Uterus (tissue), 4 donors: ENCODE measurements around the gene ST8SIA6. TPM values are rescaled to one million over a fixed set of nuclear protein-coding genes. Genes with fewer than 3 reads are reported as not detected.

Experiments
- DNase-seq, 2 donors: peaks; one replicate each; pipeline ENCODE4 v3.0.0-alpha.2; 2019 to 2020
- H3K27ac ChIP-seq, 2 donors: fragments of 200-600 bp; sonication (generic); 1 replicate in 1 of 2; 2 replicates in 1 of 2; pipeline ENCODE4 v1.5.1; 2016 to 2018
- H3K27me3 ChIP-seq, 2 donors: fragments of 200-600 bp; sonication (generic); one replicate each; pipeline ENCODE4 v1.5.1; 2018 to 2019; ENCODE audit warnings: control low read depth in 1 of 2
- H3K36me3 ChIP-seq, 2 donors: fragments of 200-600 bp; sonication (generic); one replicate each; pipeline ENCODE4 v1.5.1; 2019; ENCODE audit warnings: control low read depth in 1 of 2
- H3K4me1 ChIP-seq, 2 donors: fragments of 200-600 bp; sonication (generic); one replicate each; pipeline ENCODE4 v1.5.1; 2018 to 2019; ENCODE audit warnings: control low read depth in 1 of 2
- H3K4me3 ChIP-seq, 2 donors: fragments of 200-600 bp; sonication (generic); 1 replicate in 1 of 2; 2 replicates in 1 of 2; pipeline ENCODE4 v1.5.1; 2018 to 2019; ENCODE audit warnings: mild to moderate bottlenecking in 1 of 2
- H3K9me3 ChIP-seq, 2 donors: fragments of 200-600 bp; sonication (generic); one replicate each; pipeline ENCODE4 v1.5.1; 2019; ENCODE audit warnings: control low read depth in 1 of 2
- CTCF ChIP-seq, 4 experiments: fragments of 200-600 bp in 2 of 4; fragments of 450-650 bp in 2 of 4; sonication (generic) in 2 of 4; IDR thresholded peaks; one replicate each; pipeline ENCODE4 v1.5.1; 2016 to 2019; ENCODE audit warnings: antibody characterized with exemption in 4 of 4, mild to moderate bottlenecking in 2 of 4, moderate library complexity in 1 of 4
- POLR2A ChIP-seq, 2 donors: fragments of 450-650 bp; IDR thresholded peaks; one replicate each; pipeline ENCODE4 v1.6.1; 2016; ENCODE audit warnings: antibody characterized with exemption in 2 of 2, mild to moderate bottlenecking in 1 of 2, moderate library complexity in 1 of 2
- intact Hi-C: fragments of 100-400 bp; cut with DNase I; formaldehyde crosslinking; loops from one replicate; pipeline ENCODE4 v1.15.1; 2023; ENCODE audit warnings: low total_unique reads
- total RNA-seq, 4 donors: library from RNA; depleted of rRNA in 3 of 4; stranded (reverse); fragments of >200 nt in 3 of 4; gene quantifications; one replicate each; pipeline versions ENCODE4 v1.1.0 to v1.2.4, GENCODE V29; 2014 to 2023
- donor health status: DM: yes; HTN: yes; CAD: no.

Gene ST8SIA6
- total RNA-seq, 4 donors from 2014 or later: 0.77 to 1.9 (median 1.1) TPM; not detected in 1

DNA sequence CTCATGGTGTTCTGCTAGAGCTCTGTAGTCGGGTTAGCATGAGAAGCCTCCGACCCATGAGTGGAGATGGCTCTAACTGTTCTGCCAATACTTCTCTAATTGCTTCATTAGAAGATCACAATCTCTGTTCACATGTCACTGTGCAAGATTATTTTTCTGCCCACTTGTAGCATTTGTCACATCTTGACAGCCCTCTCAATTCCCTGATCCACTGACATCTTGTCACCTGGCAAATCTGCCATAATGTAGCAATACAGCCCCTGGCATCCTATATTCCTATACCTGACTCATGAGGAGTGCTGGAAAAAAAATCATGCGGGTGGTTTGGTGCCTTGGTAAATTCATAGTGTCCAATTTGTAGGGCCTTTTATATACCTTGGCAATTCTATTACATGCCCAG is 58.4 kb downstream of the ST8SIA6 start:
- Histone ChIP-seq H3K36me3 (no peaks in the 10 kb centered on the region), H3K27ac (no peak overlapping the region), H3K9me3 (no peaks in the 10 kb centered on the region), H3K27me3 (no peaks in the 10 kb centered on the region), H3K4me3 (no peak overlapping the region), H3K4me1 (no peaks in the 10 kb centered on the region)
- no peak for TF ChIP-seq POLR2A (IDR thresholded peaks at IDR 0.05)
- TF ChIP-seq CTCF (IDR thresholded peaks at IDR 0.05): no peak
- DNase-seq: no peak
- intact Hi-C loops: no loop called here

GRCh38 chr10:17394854-17395253 is 59.5 kb downstream of the ST8SIA6 start:
- Histone ChIP-seq H3K27me3 (no peaks in the 10 kb centered on the region), H3K36me3 (no peaks in the 10 kb centered on the region), H3K4me3 (no peak overlapping the region), H3K4me1 (no peaks in the 10 kb centered on the region), H3K9me3 (no peaks in the 10 kb centered on the region), H3K27ac (no peak overlapping the region)
- DNase-seq: no peak
- intact Hi-C loops: no loop called here
- no peak for TF ChIP-seq POLR2A (IDR thresholded peaks at IDR 0.05)

- H3K27me3 ChIP-seq: no peaks in the 10 kb centered on the region
- H3K27ac ChIP-seq: no peak overlapping the region
- no peak for DNase-seq
- H3K4me3 ChIP-seq: no peak overlapping the region
- intact Hi-C loops: no loop called here
- H3K36me3 ChIP-seq: no peaks in the 10 kb centered on the region
- H3K4me1 ChIP-seq: no peaks in the 10 kb centered on the region
- TF ChIP-seq POLR2A (IDR thresholded peaks at IDR 0.05) (no peak), CTCF (IDR thresholded peaks at IDR 0.05) (no peak)
- H3K9me3 ChIP-seq: no peaks in the 10 kb centered on the region
Observed at GRCh38 chr10:17387861-17388503, 66.4 kb downstream of the ST8SIA6 start.

DNA sequence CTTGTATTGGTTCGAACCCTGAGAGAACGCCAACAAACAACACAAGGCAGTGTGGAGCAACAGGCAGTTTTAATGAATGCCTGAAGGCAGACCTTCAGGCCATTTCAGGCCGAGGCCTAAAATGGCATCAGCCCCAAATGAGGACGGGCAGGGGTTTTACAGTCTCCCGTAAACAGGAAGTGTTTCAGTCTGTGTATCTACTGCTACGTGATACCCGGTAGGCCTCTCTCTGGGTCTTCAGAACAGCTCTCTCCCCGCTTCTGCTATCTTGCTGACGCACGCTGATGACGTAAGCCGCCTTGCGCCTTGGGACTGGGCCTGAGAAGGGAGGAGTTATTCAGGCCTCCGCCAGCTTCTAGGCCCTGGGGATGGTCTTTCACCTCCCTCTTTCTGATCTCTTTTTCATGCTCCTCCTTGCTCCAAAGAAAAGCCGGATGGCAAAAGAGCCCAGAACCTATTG is 67.7 kb downstream of the ST8SIA6 start:
- intact Hi-C loops: no loop called here

GRCh38 chr10:17386021-17386420 is 68.4 kb downstream of the ST8SIA6 start:
- Histone ChIP-seq H3K27me3 (no peaks in the 10 kb centered on the region), H3K4me3 (no peak overlapping the region), H3K4me1 (no peaks in the 10 kb centered on the region), H3K9me3 (no peaks in the 10 kb centered on the region), H3K27ac (no peak overlapping the region), H3K36me3 (no peaks in the 10 kb centered on the region)
- intact Hi-C loops: no loop called here
- no peak for DNase-seq
- TF ChIP-seq POLR2A (IDR thresholded peaks at IDR 0.05) (no peak), CTCF (IDR thresholded peaks at IDR 0.05) (no peak)

More for the DNA sequence above, 67.7 kb downstream of the ST8SIA6 start:
- H3K36me3 ChIP-seq: no peaks in the 10 kb centered on the region
- no peak overlapping the region for H3K4me3 ChIP-seq
- no peaks in the 10 kb centered on the region for H3K4me1 ChIP-seq
- DNase-seq: no peak
- no peaks in the 10 kb centered on the region for H3K27me3 ChIP-seq
- TF ChIP-seq POLR2A (IDR thresholded peaks at IDR 0.05) (no peak), CTCF (IDR thresholded peaks at IDR 0.05) (no peak)
- no peak overlapping the region for H3K27ac ChIP-seq
- no peaks in the 10 kb centered on the region for H3K9me3 ChIP-seq
